CD8-positive, alpha-beta memory T cell (primary cell): Measurements from ENCODE around the gene CNDP2. TPM values are rescaled to one million over a fixed set of nuclear protein-coding genes. Genes with fewer than 3 reads are reported as not detected.

Experiments
- CTCF ChIA-PET: fragments of 350-600 bp; sonication (Branson Sonifier 250); formaldehyde crosslinking; loops from one replicate; lab custom pipeline; 2021; ENCODE audit warnings: antibody characterized with exemption; lab: Charles Lee
- POLR2A ChIA-PET: fragments of 350-600 bp; sonication (Branson Sonifier 250); formaldehyde crosslinking; loops from one replicate; lab custom pipeline; 2021; ENCODE audit warnings: antibody characterized with exemption; lab: Charles Lee
- DNase-seq, 5 donors: peaks; one replicate each; pipeline versions ENCODE4 v3.0.0 to v3.0.0-alpha.2; 2020 to 2022; ENCODE audit warnings: mixed read lengths in 1 of 5
- H3K27ac ChIP-seq: one replicate; pipeline ENCODE4 v1.7.0; 2013; ENCODE audit warnings: low read depth, mild to moderate bottlenecking, low read length, moderate library complexity
- H3K27me3 ChIP-seq: 2 replicates; pipeline ENCODE4 v1.7.0; 2013; ENCODE audit warnings: low read length, mild to moderate bottlenecking; ENCODE audit not compliant: insufficient read depth, poor library complexity, severe bottlenecking
- H3K36me3 ChIP-seq: 2 replicates; pipeline ENCODE4 v1.7.0; 2013; ENCODE audit warnings: mild to moderate bottlenecking, low read length, moderate library complexity; ENCODE audit not compliant: insufficient read depth
- H3K4me1 ChIP-seq: 2 replicates; pipeline ENCODE4 v1.7.0; 2013; ENCODE audit warnings: mild to moderate bottlenecking, low read length, moderate library complexity; ENCODE audit not compliant: insufficient read depth
- H3K4me3 ChIP-seq: 2 replicates; pipeline ENCODE4 v1.7.0; 2013; ENCODE audit warnings: mild to moderate bottlenecking, low read length
- H3K9me3 ChIP-seq: 2 replicates; pipeline ENCODE4 v1.7.0; 2013; ENCODE audit warnings: mild to moderate bottlenecking, low read length
- H3K27ac Mint-ChIP-seq, 8 donors: one replicate each; pipeline ENCODE4 v1.8.0; 2020 to 2021; ENCODE audit warnings: mixed read lengths in 8 of 8, mild to moderate bottlenecking in 6 of 8, inconsistent platforms in 3 of 8, moderate library complexity in 3 of 8
- H3K27me3 Mint-ChIP-seq, 2 donors: one replicate each; pipeline ENCODE4 v1.8.0; 2020 to 2021; ENCODE audit warnings: mixed read lengths in 2 of 2, mild to moderate bottlenecking in 1 of 2, moderate library complexity in 1 of 2
- H3K36me3 Mint-ChIP-seq, 3 donors: one replicate each; pipeline ENCODE4 v1.8.0; 2020 to 2021; ENCODE audit warnings: mixed read lengths in 3 of 3, inconsistent platforms in 1 of 3, mild to moderate bottlenecking in 1 of 3
- H3K4me1 Mint-ChIP-seq, 3 donors: one replicate each; pipeline ENCODE4 v1.8.0; 2020 to 2021; ENCODE audit warnings: mixed read lengths in 3 of 3, inconsistent platforms in 1 of 3, mild to moderate bottlenecking in 1 of 3
- H3K4me3 Mint-ChIP-seq, 7 donors: one replicate each; pipeline ENCODE4 v1.8.0; 2020 to 2021; ENCODE audit warnings: mixed read lengths in 7 of 7, mild to moderate bottlenecking in 6 of 7, moderate library complexity in 4 of 7, inconsistent platforms in 2 of 7
- H3K9me3 Mint-ChIP-seq, 5 donors: one replicate each; pipeline ENCODE4 v1.8.0; 2020 to 2022; ENCODE audit warnings: mixed read lengths in 5 of 5, mild to moderate bottlenecking in 3 of 5, moderate library complexity in 2 of 5, inconsistent platforms in 1 of 5
- polyA plus RNA-seq: library from polyadenylated mRNA; unstranded; fragments of 300-500 nt; fragmentation: Illumina TruSeq; gene quantifications from one replicate; pipeline ENCODE4 v1.2.3, GENCODE V29; 2021
- total RNA-seq, 2 experiments: library from RNA; stranded (reverse); gene quantifications; one replicate each; pipeline ENCODE4 v1.2.3, GENCODE V29; 2021

CNDP2 gene
- total and polyA plus RNA-seq, 3 experiments from 2014 or later, result 121 to 213 (median 206) TPM

DNA sequence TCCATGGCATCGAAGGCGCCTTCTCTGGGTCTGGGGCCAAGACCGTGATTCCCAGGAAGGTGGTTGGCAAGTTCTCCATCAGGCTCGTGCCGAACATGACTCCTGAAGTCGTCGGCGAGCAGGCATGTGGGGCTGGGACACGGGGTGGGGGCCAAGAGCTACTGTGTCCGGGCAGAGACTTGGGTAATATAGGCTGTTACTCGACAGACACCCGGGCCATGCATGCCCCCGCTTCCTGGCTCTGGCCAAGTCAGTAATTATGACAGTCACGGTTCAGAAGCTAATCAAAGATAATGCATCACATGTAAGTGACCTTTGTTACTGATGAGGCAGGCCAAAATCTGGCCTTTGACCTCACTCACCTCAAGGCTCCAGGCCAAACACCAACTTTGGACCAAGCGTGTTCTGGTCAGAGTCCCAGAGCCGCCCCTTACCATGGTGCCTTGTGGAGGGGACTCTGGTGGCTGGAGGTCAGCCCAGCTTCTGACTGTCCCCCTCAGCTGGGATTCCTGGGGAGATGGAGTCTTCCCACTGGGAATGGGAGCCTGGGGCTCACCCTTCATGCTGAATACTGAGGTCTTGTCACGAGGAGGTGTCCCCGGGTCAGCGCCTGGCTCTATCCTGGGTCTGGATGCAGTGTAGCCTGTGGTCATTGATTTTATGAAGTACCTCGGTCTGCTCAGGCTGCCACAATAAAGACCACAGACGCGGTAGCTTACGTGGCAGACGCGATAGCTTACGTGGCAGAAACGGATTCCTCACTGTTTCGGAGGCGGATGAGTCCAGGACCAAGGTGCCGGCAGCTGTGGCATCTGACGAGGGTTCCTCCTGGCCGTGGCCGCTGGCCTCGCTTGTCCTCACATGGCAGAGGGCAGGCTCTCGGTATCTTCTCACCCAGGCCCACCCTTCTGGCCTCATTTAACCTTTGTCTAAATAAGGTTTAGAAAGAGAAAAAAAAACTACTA lies 20.4 kb downstream of the CNDP2 start:
- CTCF ChIA-PET, result no interaction called here
- Histone ChIP-seq H3K4me3 (no peak overlapping the region), H3K27me3 (no peaks in the 10 kb centered on the region), H3K9me3 (no peaks in the 10 kb centered on the region), H3K36me3 (peaks cover 50% of the 10 kb centered on the region), H3K4me1 (no peaks in the 10 kb centered on the region), H3K27ac (no peak overlapping the region)
- Mint-ChIP-seq H3K4me3 (no peak overlapping the region), H3K36me3 (peaks cover 9 to 95% (median 25%) of the 10 kb centered on the region in 3 donors), H3K4me1 (peaks cover 0 to 5% (median 0%) of the 10 kb centered on the region in 3 donors), H3K27me3 (no peaks in the 10 kb centered on the region), H3K9me3 (no peaks in the 10 kb centered on the region), H3K27ac (peak overlapping the region in 1 of 8 donors; percentile 38)
- no peak for DNase-seq
- POLR2A ChIA-PET, result no interaction called here

- Mint-ChIP-seq H3K9me3 (no peaks in the 10 kb centered on the region), H3K27ac (peak overlapping the region in 1 of 8 donors; percentile 29), H3K27me3 (no peaks in the 10 kb centered on the region), H3K4me3 (no peak overlapping the region), H3K36me3 (peaks cover 9 to 94% (median 27%) of the 10 kb centered on the region in 3 donors), H3K4me1 (peaks cover 0 to 5% (median 0%) of the 10 kb centered on the region in 3 donors)
- H3K4me1 ChIP-seq, result no peaks in the 10 kb centered on the region
- DNase-seq, result no peak
- ChIA-PET CTCF (no interaction called here), POLR2A (no interaction called here)
- H3K27ac ChIP-seq, result no peak overlapping the region
- no peak overlapping the region for H3K4me3 ChIP-seq
- peaks cover 50% of the 10 kb centered on the region for H3K36me3 ChIP-seq
- no peaks in the 10 kb centered on the region for H3K9me3 ChIP-seq
- H3K27me3 ChIP-seq, result no peaks in the 10 kb centered on the region
These were observed 21.1 kb downstream of the CNDP2 start for GRCh38 chr18:74517236-74517630.

GRCh38 chr18:74518456-74519295 lies 22.5 kb downstream of the CNDP2 start:
- H3K27ac Mint-ChIP-seq, result no peak overlapping the region

GRCh38 chr18:74519320-74520095 lies 23.3 kb downstream of the CNDP2 start:
- H3K4me3 ChIP-seq, result no peak overlapping the region
- POLR2A ChIA-PET, result interaction anchor here (0.7 kb wide), 1 partner anchor 24 kb away, joined by 3 read pairs; the partner anchor contains the start of gene CNDP2
- peaks cover 9 to 76% (median 24%) of the 10 kb centered on the region in 3 donors for H3K36me3 Mint-ChIP-seq
- no peaks in the 10 kb centered on the region for H3K4me1 Mint-ChIP-seq
- H3K4me3 Mint-ChIP-seq, result no peak overlapping the region
- peaks cover 42% of the 10 kb centered on the region for H3K36me3 ChIP-seq
- DNase-seq, result no peak
- H3K27me3 ChIP-seq, result no peaks in the 10 kb centered on the region
- H3K27ac Mint-ChIP-seq, result no peak overlapping the region
- CTCF ChIA-PET, result no interaction called here
- H3K9me3 Mint-ChIP-seq, result no peaks in the 10 kb centered on the region
- no peaks in the 10 kb centered on the region for H3K4me1 ChIP-seq
- no peaks in the 10 kb centered on the region for H3K9me3 ChIP-seq
- H3K27me3 Mint-ChIP-seq, result no peaks in the 10 kb centered on the region
- H3K27ac ChIP-seq, result no peak overlapping the region

More at GRCh38 chr18:74518456-74519295, 22.5 kb downstream of the CNDP2 start:
- H3K36me3 ChIP-seq, result peaks cover 48% of the 10 kb centered on the region
- H3K4me3 ChIP-seq, result no peak overlapping the region
- Mint-ChIP-seq H3K9me3 (no peaks in the 10 kb centered on the region), H3K4me1 (peaks cover 0 to 1% (median 0%) of the 10 kb centered on the region in 3 donors), H3K27me3 (no peaks in the 10 kb centered on the region), H3K4me3 (no peak overlapping the region), H3K36me3 (peaks cover 9 to 82% (median 23%) of the 10 kb centered on the region in 3 donors)
- H3K27me3 ChIP-seq, result no peaks in the 10 kb centered on the region
- no peak for DNase-seq
- POLR2A ChIA-PET, result interaction anchor here (0.7 kb wide), 1 partner anchor 23 kb away, joined by 3 read pairs; the partner anchor contains the start of gene CNDP2
- no peaks in the 10 kb centered on the region for H3K4me1 ChIP-seq
- H3K27ac ChIP-seq, result no peak overlapping the region
- CTCF ChIA-PET, result no interaction called here
- no peaks in the 10 kb centered on the region for H3K9me3 ChIP-seq

- no peaks in the 10 kb centered on the region for H3K27me3 ChIP-seq
- H3K4me1 ChIP-seq, result no peaks in the 10 kb centered on the region
- H3K27me3 Mint-ChIP-seq, result no peaks in the 10 kb centered on the region
- no peak overlapping the region for H3K27ac ChIP-seq
- no peak overlapping the region for H3K4me3 ChIP-seq
- peak overlapping the region in 1 of 7 donors; percentile 18 for H3K4me3 Mint-ChIP-seq
- no peaks in the 10 kb centered on the region for H3K9me3 Mint-ChIP-seq
- no peaks in the 10 kb centered on the region for H3K9me3 ChIP-seq
- peaks cover 9 to 68% (median 24%) of the 10 kb centered on the region in 3 donors for H3K36me3 Mint-ChIP-seq
- no peak overlapping the region for H3K27ac Mint-ChIP-seq
- CTCF ChIA-PET, result no interaction called here
- DNase-seq, result no peak
- peaks cover 42% of the 10 kb centered on the region for H3K36me3 ChIP-seq
- H3K4me1 Mint-ChIP-seq, result no peaks in the 10 kb centered on the region
- POLR2A ChIA-PET, result no interaction called here
These were observed 24.1 kb downstream of the CNDP2 start for GRCh38 chr18:74520096-74520833.

GRCh38 chr18:74521068-74521725 lies 25.0 kb downstream of the CNDP2 start:
- Histone ChIP-seq H3K4me3 (no peak overlapping the region), H3K36me3 (peaks cover 33% of the 10 kb centered on the region), H3K4me1 (no peaks in the 10 kb centered on the region), H3K27ac (no peak overlapping the region), H3K27me3 (no peaks in the 10 kb centered on the region), H3K9me3 (no peaks in the 10 kb centered on the region)
- Mint-ChIP-seq H3K27me3 (no peaks in the 10 kb centered on the region), H3K4me1 (no peaks in the 10 kb centered on the region), H3K27ac (peak overlapping the region in 3 of 8 donors; percentile 12 to 59 (median 34)), H3K4me3 (no peak overlapping the region), H3K36me3 (peaks cover 9 to 60% (median 24%) of the 10 kb centered on the region in 3 donors), H3K9me3 (no peaks in the 10 kb centered on the region)
- no peak for DNase-seq
- ChIA-PET POLR2A (interaction anchor here (0.6 kb wide), 1 partner anchor 29 kb away, joined by 4 read pairs; no protein-coding TSS in a partner anchor), CTCF (no interaction called here)
